ENCODE results near the gene LHX1. TPM values are rescaled to one million over a fixed set of nuclear protein-coding genes. Genes with fewer than 3 reads are reported as not detected.

Gene LHX1
- total and polyA plus RNA-seq, 5 donors from 2014 or later = 0.05 to 0.22 (median 0.05) TPM; not detected in 2

- DNase-seq (no peak), ATAC-seq (ENCODE audit: low read depth in 2 of 2) (no peak)
- Mint-ChIP-seq H3K4me1 (peaks cover 52 to 67% (median 60%) of the 10 kb centered on the region in 4 donors), H3K27me3 (no peaks in the 10 kb centered on the region), H3K36me3 (peaks cover 23% of the 10 kb centered on the region), H3K27ac (peak overlapping the region in 1 of 3 donors; percentile 36), H3K9me3 (no peaks in the 10 kb centered on the region), H3K4me3 (peak overlapping the region in 2 of 4 donors; percentile 8 to 21)
- Histone ChIP-seq H3K36me3 (ENCODE audit: control insufficient read depth, insufficient read depth, low read length) (peaks cover 20% of the 10 kb centered on the region), H3K27ac (ENCODE audit: insufficient read depth, low read length, poor library complexity, severe bottlenecking) (no peak overlapping the region), H3K4me1 (ENCODE audit: control insufficient read depth, insufficient read depth, low read length, poor library complexity, severe bottlenecking) (peaks cover 6% of the 10 kb centered on the region), H3K9me3 (ENCODE audit: control insufficient read depth in 2 of 2, low read length in 2 of 2) (no peaks in the 10 kb centered on the region), H3K27me3 (ENCODE audit: control insufficient read depth, insufficient read depth, low read length) (no peaks in the 10 kb centered on the region), H3K4me3 (ENCODE audit: low read depth, low read length) (no peak overlapping the region)
Observed at GRCh38 chr17:36972905-36973304, 35.6 kb downstream of the LHX1 start.

- H3K4me1 ChIP-seq (ENCODE audit: control insufficient read depth, insufficient read depth, low read length, poor library complexity, severe bottlenecking) = peaks cover 6% of the 10 kb centered on the region
- Mint-ChIP-seq H3K27me3 (no peaks in the 10 kb centered on the region), H3K9me3 (no peaks in the 10 kb centered on the region), H3K36me3 (peaks cover 10% of the 10 kb centered on the region), H3K4me1 (peaks cover 53 to 78% (median 69%) of the 10 kb centered on the region in 4 donors), H3K27ac (no peak overlapping the region), H3K4me3 (no peak overlapping the region)
- no peaks in the 10 kb centered on the region for H3K9me3 ChIP-seq (ENCODE audit: control insufficient read depth in 2 of 2, low read length in 2 of 2)
- no peak overlapping the region for H3K27ac ChIP-seq (ENCODE audit: insufficient read depth, low read length, poor library complexity, severe bottlenecking)
- no peak for ATAC-seq (ENCODE audit: low read depth in 2 of 2)
- no peak overlapping the region for H3K4me3 ChIP-seq (ENCODE audit: low read depth, low read length)
- H3K36me3 ChIP-seq (ENCODE audit: control insufficient read depth, insufficient read depth, low read length) = peaks cover 4% of the 10 kb centered on the region
- H3K27me3 ChIP-seq (ENCODE audit: control insufficient read depth, insufficient read depth, low read length) = no peaks in the 10 kb centered on the region
- DNase-seq = no peak
Observed at GRCh38 chr17:36975922-36976515, 38.7 kb downstream of the LHX1 start.

GRCh38 chr17:36977066-36977465, 39.8 kb downstream of the LHX1 start:
- Mint-ChIP-seq H3K4me1 (peaks cover 46 to 75% (median 68%) of the 10 kb centered on the region in 4 donors), H3K9me3 (no peaks in the 10 kb centered on the region), H3K36me3 (peaks cover 15% of the 10 kb centered on the region), H3K27ac (no peak overlapping the region), H3K27me3 (no peaks in the 10 kb centered on the region), H3K4me3 (no peak overlapping the region)
- Histone ChIP-seq H3K27ac (ENCODE audit: insufficient read depth, low read length, poor library complexity, severe bottlenecking) (no peak overlapping the region), H3K27me3 (ENCODE audit: control insufficient read depth, insufficient read depth, low read length) (no peaks in the 10 kb centered on the region), H3K4me3 (ENCODE audit: low read depth, low read length) (no peak overlapping the region), H3K9me3 (ENCODE audit: control insufficient read depth in 2 of 2, low read length in 2 of 2) (no peaks in the 10 kb centered on the region), H3K36me3 (ENCODE audit: control insufficient read depth, insufficient read depth, low read length) (peaks cover 2% of the 10 kb centered on the region), H3K4me1 (ENCODE audit: control insufficient read depth, insufficient read depth, low read length, poor library complexity, severe bottlenecking) (peaks cover 6% of the 10 kb centered on the region)
- DNase-seq (no peak), ATAC-seq (ENCODE audit: low read depth in 2 of 2) (no peak)

GRCh38 chr17:36977568-36977967, 40.3 kb downstream of the LHX1 start:
- Mint-ChIP-seq H3K9me3 (no peaks in the 10 kb centered on the region), H3K27ac (peak overlapping the region in 1 of 3 donors; percentile 60), H3K27me3 (no peaks in the 10 kb centered on the region), H3K4me3 (no peak overlapping the region), H3K36me3 (peaks cover 15% of the 10 kb centered on the region), H3K4me1 (peaks cover 44 to 70% (median 64%) of the 10 kb centered on the region in 4 donors)
- no peaks in the 10 kb centered on the region for H3K9me3 ChIP-seq (ENCODE audit: control insufficient read depth in 2 of 2, low read length in 2 of 2)
- peaks cover 2% of the 10 kb centered on the region for H3K36me3 ChIP-seq (ENCODE audit: control insufficient read depth, insufficient read depth, low read length)
- no peaks in the 10 kb centered on the region for H3K27me3 ChIP-seq (ENCODE audit: control insufficient read depth, insufficient read depth, low read length)
- no peak overlapping the region for H3K4me3 ChIP-seq (ENCODE audit: low read depth, low read length)
- no peak overlapping the region for H3K27ac ChIP-seq (ENCODE audit: insufficient read depth, low read length, poor library complexity, severe bottlenecking)
- ATAC-seq (ENCODE audit: low read depth in 2 of 2) (no peak), DNase-seq (no peak)
- peaks cover 6% of the 10 kb centered on the region for H3K4me1 ChIP-seq (ENCODE audit: control insufficient read depth, insufficient read depth, low read length, poor library complexity, severe bottlenecking)

GRCh38 chr17:36978810-36979564, 41.7 kb downstream of the LHX1 start:
- peak overlapping the region in 1 of 3 donors; percentile 84 for H3K27ac Mint-ChIP-seq

GRCh38 chr17:36979565-36979941, 42.3 kb downstream of the LHX1 start:
- no peaks in the 10 kb centered on the region for H3K27me3 ChIP-seq (ENCODE audit: control insufficient read depth, insufficient read depth, low read length)
- H3K27me3 Mint-ChIP-seq = peaks cover 4% of the 10 kb centered on the region
- H3K9me3 ChIP-seq (ENCODE audit: control insufficient read depth in 2 of 2, low read length in 2 of 2) = no peaks in the 10 kb centered on the region
- H3K4me3 Mint-ChIP-seq = no peak overlapping the region
- no peaks in the 10 kb centered on the region for H3K9me3 Mint-ChIP-seq
- peaks cover 25% of the 10 kb centered on the region for H3K36me3 Mint-ChIP-seq
- no peak overlapping the region for H3K4me3 ChIP-seq (ENCODE audit: low read depth, low read length)
- DNase-seq (no peak), ATAC-seq (ENCODE audit: low read depth in 2 of 2) (no peak)
- H3K4me1 Mint-ChIP-seq = peaks cover 38 to 66% (median 60%) of the 10 kb centered on the region in 4 donors
- no peaks in the 10 kb centered on the region for H3K4me1 ChIP-seq (ENCODE audit: control insufficient read depth, insufficient read depth, low read length, poor library complexity, severe bottlenecking)
- peak overlapping the region in 1 of 3 donors; percentile 84 for H3K27ac Mint-ChIP-seq
- H3K36me3 ChIP-seq (ENCODE audit: control insufficient read depth, insufficient read depth, low read length) = peaks cover 9% of the 10 kb centered on the region
- H3K27ac ChIP-seq (ENCODE audit: insufficient read depth, low read length, poor library complexity, severe bottlenecking) = no peak overlapping the region

More at GRCh38 chr17:36978810-36979564, 41.7 kb downstream of the LHX1 start:
- Mint-ChIP-seq H3K4me1 (peaks cover 38 to 61% (median 60%) of the 10 kb centered on the region in 4 donors), H3K4me3 (no peak overlapping the region), H3K27me3 (peaks cover 1% of the 10 kb centered on the region), H3K9me3 (no peaks in the 10 kb centered on the region), H3K36me3 (peaks cover 20% of the 10 kb centered on the region)
- no peak overlapping the region for H3K27ac ChIP-seq (ENCODE audit: insufficient read depth, low read length, poor library complexity, severe bottlenecking)
- no peaks in the 10 kb centered on the region for H3K27me3 ChIP-seq (ENCODE audit: control insufficient read depth, insufficient read depth, low read length)
- H3K9me3 ChIP-seq (ENCODE audit: control insufficient read depth in 2 of 2, low read length in 2 of 2) = no peaks in the 10 kb centered on the region
- H3K36me3 ChIP-seq (ENCODE audit: control insufficient read depth, insufficient read depth, low read length) = peaks cover 5% of the 10 kb centered on the region
- ATAC-seq (ENCODE audit: low read depth in 2 of 2) (no peak), DNase-seq (no peak)
- no peak overlapping the region for H3K4me3 ChIP-seq (ENCODE audit: low read depth, low read length)
- H3K4me1 ChIP-seq (ENCODE audit: control insufficient read depth, insufficient read depth, low read length, poor library complexity, severe bottlenecking) = no peaks in the 10 kb centered on the region

GRCh38 chr17:36980280-36980761, 43.0 kb downstream of the LHX1 start:
- peaks cover 25% of the 10 kb centered on the region for H3K36me3 Mint-ChIP-seq
- no peak overlapping the region for H3K4me3 Mint-ChIP-seq
- peaks cover 9% of the 10 kb centered on the region for H3K36me3 ChIP-seq (ENCODE audit: control insufficient read depth, insufficient read depth, low read length)
- H3K4me1 ChIP-seq (ENCODE audit: control insufficient read depth, insufficient read depth, low read length, poor library complexity, severe bottlenecking) = no peaks in the 10 kb centered on the region
- H3K4me3 ChIP-seq (ENCODE audit: low read depth, low read length) = no peak overlapping the region
- H3K9me3 Mint-ChIP-seq = no peaks in the 10 kb centered on the region
- no peaks in the 10 kb centered on the region for H3K9me3 ChIP-seq (ENCODE audit: control insufficient read depth in 2 of 2, low read length in 2 of 2)
- peaks cover 4% of the 10 kb centered on the region for H3K27me3 Mint-ChIP-seq
- H3K27me3 ChIP-seq (ENCODE audit: control insufficient read depth, insufficient read depth, low read length) = no peaks in the 10 kb centered on the region
- H3K27ac Mint-ChIP-seq = peak overlapping the region in 2 of 3 donors; percentile 5 to 52
- ATAC-seq (ENCODE audit: low read depth in 2 of 2) = no peak
- no peak for DNase-seq
- H3K4me1 Mint-ChIP-seq = peaks cover 32 to 59% (median 53%) of the 10 kb centered on the region in 4 donors
- no peak overlapping the region for H3K27ac ChIP-seq (ENCODE audit: insufficient read depth, low read length, poor library complexity, severe bottlenecking)

Data from CD4-positive, CD25-positive, alpha-beta regulatory T cell (primary cell).